ENCODE results near the gene TEX22. TPM values are rescaled to one million over a fixed set of nuclear protein-coding genes. Genes with fewer than 3 reads are reported as not detected.

The TEX22 gene
- total and polyA plus RNA-seq, 8 donors = 0.18 to 0.35 TPM; not detected in 6

DNA sequence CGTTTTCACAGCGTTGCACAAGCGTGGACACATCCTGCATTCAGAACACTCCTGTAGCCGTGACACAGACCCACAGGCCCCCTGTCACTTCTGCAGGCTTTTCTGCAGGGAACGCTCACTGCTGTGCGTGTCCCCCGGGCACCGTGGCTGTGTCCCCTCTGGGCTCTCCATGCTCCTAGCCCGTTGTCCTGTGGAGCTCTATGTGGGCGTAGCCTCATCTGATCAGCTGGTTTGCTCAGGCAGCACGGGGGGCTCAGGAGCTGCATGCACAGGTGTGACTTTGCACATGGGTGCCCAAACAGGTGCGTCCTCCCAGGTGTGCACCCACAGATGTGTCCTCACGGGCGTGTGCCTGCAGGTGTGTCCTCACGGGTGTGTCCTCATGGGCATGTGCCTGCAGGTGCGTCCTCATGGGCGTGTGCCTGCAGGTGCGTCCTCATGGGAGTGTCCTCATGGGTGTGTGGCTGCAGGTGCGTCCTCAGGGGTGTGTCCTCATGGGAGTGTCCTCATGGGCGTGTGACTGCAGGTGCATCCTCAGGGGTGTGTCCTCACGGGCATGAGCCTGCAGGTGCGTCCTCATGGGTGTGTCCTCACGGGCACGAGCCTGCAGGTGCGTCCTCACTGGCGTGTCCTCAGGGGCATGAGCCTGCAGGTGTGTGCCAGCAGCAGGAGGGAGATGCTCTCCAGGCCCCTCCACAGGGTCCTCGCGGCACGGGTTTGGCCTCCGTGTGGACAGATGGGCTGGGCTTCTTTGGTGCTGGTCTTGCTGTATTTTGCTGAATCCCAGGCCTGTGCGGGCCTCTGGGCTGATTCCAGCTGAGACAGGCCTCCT, 38.8 kb downstream of the TEX22 start:
- H3K4me1 ChIP-seq = peaks cover 0 to 19% (median 0%) of the 10 kb centered on the region in 4 donors
- no peaks in the 10 kb centered on the region for H3K27me3 ChIP-seq
- TF ChIP-seq EP300 (IDR thresholded peaks at IDR 0.05) = no peak
- TF ChIP-seq POLR2A (IDR thresholded peaks at IDR 0.05) = no peak
- TF ChIP-seq POLR2AphosphoS5 (IDR thresholded peaks at IDR 0.05) = no peak
- no peaks in the 10 kb centered on the region for H3K9me3 ChIP-seq
- no peak for DNase-seq
- no peak overlapping the region for H3K27ac ChIP-seq
- WGBS, 5 donors = 81 to 89% (median 81%) methylated on average over 11 to 31 of the region's 31 CpGs
- peaks cover 0 to 34% (median 24%) of the 10 kb centered on the region in 4 donors for H3K36me3 ChIP-seq
- no peak overlapping the region for H3K4me3 ChIP-seq
- intact Hi-C loops (cut with DNase I; ENCODE audit: low total_unique reads) = no loop called here

- 92 to 95% (median 94%) methylated on average over 9 to 18 of the region's 18 CpGs for WGBS, 5 donors
- H3K27ac ChIP-seq = no peak overlapping the region
- TF ChIP-seq, protein P1, sequence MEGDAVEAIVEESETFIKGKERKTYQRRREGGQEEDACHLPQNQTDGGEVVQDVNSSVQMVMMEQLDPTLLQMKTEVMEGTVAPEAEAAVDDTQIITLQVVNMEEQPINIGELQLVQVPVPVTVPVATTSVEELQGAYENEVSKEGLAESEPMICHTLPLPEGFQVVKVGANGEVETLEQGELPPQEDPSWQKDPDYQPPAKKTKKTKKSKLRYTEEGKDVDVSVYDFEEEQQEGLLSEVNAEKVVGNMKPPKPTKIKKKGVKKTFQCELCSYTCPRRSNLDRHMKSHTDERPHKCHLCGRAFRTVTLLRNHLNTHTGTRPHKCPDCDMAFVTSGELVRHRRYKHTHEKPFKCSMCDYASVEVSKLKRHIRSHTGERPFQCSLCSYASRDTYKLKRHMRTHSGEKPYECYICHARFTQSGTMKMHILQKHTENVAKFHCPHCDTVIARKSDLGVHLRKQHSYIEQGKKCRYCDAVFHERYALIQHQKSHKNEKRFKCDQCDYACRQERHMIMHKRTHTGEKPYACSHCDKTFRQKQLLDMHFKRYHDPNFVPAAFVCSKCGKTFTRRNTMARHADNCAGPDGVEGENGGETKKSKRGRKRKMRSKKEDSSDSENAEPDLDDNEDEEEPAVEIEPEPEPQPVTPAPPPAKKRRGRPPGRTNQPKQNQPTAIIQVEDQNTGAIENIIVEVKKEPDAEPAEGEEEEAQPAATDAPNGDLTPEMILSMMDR (IDR thresholded peaks at IDR 0.05) = no peak
- no peak for TF ChIP-seq POLR2A (IDR thresholded peaks at IDR 0.05)
- TF ChIP-seq EP300 (IDR thresholded peaks at IDR 0.05) = no peak
- no peak for TF ChIP-seq POLR2AphosphoS5 (IDR thresholded peaks at IDR 0.05)
- H3K4me3 ChIP-seq = no peak overlapping the region
- DNase-seq = no peak
- no peaks in the 10 kb centered on the region for H3K9me3 ChIP-seq
- intact Hi-C loops (cut with DNase I; ENCODE audit: low total_unique reads) = no loop called here
- H3K4me1 ChIP-seq = peaks cover 0 to 19% (median 0%) of the 10 kb centered on the region in 4 donors
- H3K27me3 ChIP-seq = no peaks in the 10 kb centered on the region
- peaks cover 0 to 42% (median 33%) of the 10 kb centered on the region in 4 donors for H3K36me3 ChIP-seq
Observed at GRCh38 chr14:105437723-105438500, 39.6 kb downstream of the TEX22 start.

DNA sequence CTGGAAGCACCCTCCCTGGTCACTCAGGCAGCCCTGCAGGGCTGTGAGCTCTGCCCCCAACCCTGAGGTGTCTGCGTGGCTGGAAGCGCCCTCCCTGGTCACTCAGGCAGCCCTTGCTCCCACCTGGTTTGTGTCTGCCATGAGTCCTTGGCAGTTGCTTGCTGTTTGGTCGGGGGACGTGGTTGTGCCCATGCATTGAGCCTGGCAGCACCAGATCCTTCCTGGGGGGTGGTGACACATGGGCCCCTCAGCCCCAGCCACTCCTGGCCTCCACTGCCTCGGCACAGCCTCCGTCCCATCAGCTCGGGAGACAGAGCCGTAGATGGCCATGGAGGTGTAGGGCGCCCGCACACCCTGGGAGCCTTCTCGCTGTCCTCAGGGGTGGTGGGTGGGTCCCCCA, 40.8 kb downstream of the TEX22 start:
- Histone ChIP-seq H3K36me3 (peaks cover 0 to 48% (median 37%) of the 10 kb centered on the region in 4 donors), H3K4me1 (peaks cover 0 to 19% (median 0%) of the 10 kb centered on the region in 4 donors), H3K9me3 (no peaks in the 10 kb centered on the region), H3K4me3 (no peak overlapping the region), H3K27me3 (no peaks in the 10 kb centered on the region), H3K27ac (no peak overlapping the region)
- TF ChIP-seq EP300 (IDR thresholded peaks at IDR 0.05) = no peak
- no peak for TF ChIP-seq POLR2A (IDR thresholded peaks at IDR 0.05)
- TF ChIP-seq, protein P1 (IDR thresholded peaks at IDR 0.05) = no peak
- no peak for TF ChIP-seq POLR2AphosphoS5 (IDR thresholded peaks at IDR 0.05)
- no peak for DNase-seq
- intact Hi-C loops (cut with DNase I; ENCODE audit: low total_unique reads) = no loop called here
- WGBS, 5 donors = 93 to 98% (median 93%) methylated on average over 9 to 11 of the region's 11 CpGs

- DNase-seq = no peak
- H3K27me3 ChIP-seq = no peaks in the 10 kb centered on the region
- intact Hi-C loops (cut with DNase I; ENCODE audit: low total_unique reads) = no loop called here
- WGBS, 5 donors = 87 to 92% (median 90%) methylated on average over 23 to 33 of the region's 33 CpGs
- H3K27ac ChIP-seq = no peak overlapping the region
- peaks cover 0 to 49% (median 37%) of the 10 kb centered on the region in 4 donors for H3K36me3 ChIP-seq
- no peaks in the 10 kb centered on the region for H3K9me3 ChIP-seq
- no peak overlapping the region for H3K4me3 ChIP-seq
- H3K4me1 ChIP-seq = peaks cover 0 to 19% (median 0%) of the 10 kb centered on the region in 4 donors
- TF ChIP-seq POLR2A (IDR thresholded peaks at IDR 0.05) = no peak
- TF ChIP-seq POLR2AphosphoS5 (IDR thresholded peaks at IDR 0.05) = no peak
- TF ChIP-seq EP300 (IDR thresholded peaks at IDR 0.05) = no peak
- TF ChIP-seq, protein P1 (IDR thresholded peaks at IDR 0.05) = no peak
Observed at GRCh38 chr14:105439710-105440553, 41.6 kb downstream of the TEX22 start.

All from stomach (tissue), 9 donors.